Activated B cell treated with CpG ODN at 0.5 μM for 24 hours (primary cell): ENCODE data around the gene CXCL6. TPM values are rescaled to one million over a fixed set of nuclear protein-coding genes. Genes with fewer than 3 reads are reported as not detected.

ENCODE experiments used
- ATAC-seq: fragments of 200-7000 bp; cut with Tn5 transposase; one replicate; pipeline ENCODE4 v1.10.0; 2021; ENCODE audit warnings: low read depth, mild to moderate bottlenecking, moderate library complexity
- CTCF ChIA-PET: fragments of 350-600 bp; sonication (Branson Sonifier 250); formaldehyde crosslinking; loops from one replicate; lab custom pipeline; 2021; ENCODE audit warnings: antibody characterized with exemption; lab: Charles Lee
- POLR2A ChIA-PET: fragments of 350-600 bp; sonication (Branson Sonifier 250); formaldehyde crosslinking; loops from one replicate; lab custom pipeline; 2021; ENCODE audit warnings: antibody characterized with exemption; lab: Charles Lee
- DNase-seq: peaks from one replicate; pipeline ENCODE4 v3.0.0; 2022
- H3K27ac Mint-ChIP-seq: one replicate; pipeline ENCODE4 v1.8.0; 2020; ENCODE audit warnings: mixed read lengths
- H3K27me3 Mint-ChIP-seq: one replicate; pipeline ENCODE4 v1.8.0; 2021; ENCODE audit warnings: mixed read lengths
- H3K36me3 Mint-ChIP-seq: one replicate; pipeline ENCODE4 v1.8.0; 2021; ENCODE audit warnings: low read depth, mixed read lengths
- H3K4me1 Mint-ChIP-seq: one replicate; pipeline ENCODE4 v1.8.0; 2021; ENCODE audit warnings: mixed read lengths
- H3K4me3 Mint-ChIP-seq: one replicate; pipeline ENCODE4 v1.8.0; 2020; ENCODE audit warnings: mild to moderate bottlenecking, mixed read lengths
- H3K9me3 Mint-ChIP-seq: one replicate; pipeline ENCODE4 v1.8.0; 2020; ENCODE audit warnings: mixed read lengths
- intact Hi-C: fragments of 100-400 bp; cut with micrococcal nuclease; formaldehyde crosslinking; loops from one replicate; pipeline ENCODE4 v1.15.1; 2024
- total RNA-seq: library from RNA; stranded (reverse); gene quantifications from 2 replicates; pipeline ENCODE4 v1.2.3, GENCODE V29; 2022
- TF ChIP-seq, protein P1 (sequence below): fragments of 200-600 bp; IDR thresholded peaks from one replicate; pipeline ENCODE4 v1.8.0; 2022; ENCODE audit warnings: antibody characterized with exemption, mild to moderate bottlenecking

Gene CXCL6
- total RNA-seq, 1 donor from 2014 or later, result not detected

- H3K27me3 Mint-ChIP-seq, result peaks cover 23% of the 10 kb centered on the region
- H3K4me3 Mint-ChIP-seq, result no peak overlapping the region
- H3K27ac Mint-ChIP-seq, result no peak overlapping the region
Measured at GRCh38 chr4:73851293-73851692, 14.8 kb downstream of the CXCL6 start.

GRCh38 chr4:73852771-73853170 lies 16.3 kb downstream of the CXCL6 start:
- no peaks in the 10 kb centered on the region for H3K36me3 Mint-ChIP-seq
- intact Hi-C loops, result no loop called here
- H3K4me1 Mint-ChIP-seq, result no peaks in the 10 kb centered on the region
- TF ChIP-seq, protein P1, sequence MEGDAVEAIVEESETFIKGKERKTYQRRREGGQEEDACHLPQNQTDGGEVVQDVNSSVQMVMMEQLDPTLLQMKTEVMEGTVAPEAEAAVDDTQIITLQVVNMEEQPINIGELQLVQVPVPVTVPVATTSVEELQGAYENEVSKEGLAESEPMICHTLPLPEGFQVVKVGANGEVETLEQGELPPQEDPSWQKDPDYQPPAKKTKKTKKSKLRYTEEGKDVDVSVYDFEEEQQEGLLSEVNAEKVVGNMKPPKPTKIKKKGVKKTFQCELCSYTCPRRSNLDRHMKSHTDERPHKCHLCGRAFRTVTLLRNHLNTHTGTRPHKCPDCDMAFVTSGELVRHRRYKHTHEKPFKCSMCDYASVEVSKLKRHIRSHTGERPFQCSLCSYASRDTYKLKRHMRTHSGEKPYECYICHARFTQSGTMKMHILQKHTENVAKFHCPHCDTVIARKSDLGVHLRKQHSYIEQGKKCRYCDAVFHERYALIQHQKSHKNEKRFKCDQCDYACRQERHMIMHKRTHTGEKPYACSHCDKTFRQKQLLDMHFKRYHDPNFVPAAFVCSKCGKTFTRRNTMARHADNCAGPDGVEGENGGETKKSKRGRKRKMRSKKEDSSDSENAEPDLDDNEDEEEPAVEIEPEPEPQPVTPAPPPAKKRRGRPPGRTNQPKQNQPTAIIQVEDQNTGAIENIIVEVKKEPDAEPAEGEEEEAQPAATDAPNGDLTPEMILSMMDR, result no peak
- no peak overlapping the region for H3K27ac Mint-ChIP-seq
- no peak overlapping the region for H3K4me3 Mint-ChIP-seq
- peaks cover 23% of the 10 kb centered on the region for H3K27me3 Mint-ChIP-seq
- H3K9me3 Mint-ChIP-seq, result no peaks in the 10 kb centered on the region
- ChIA-PET CTCF (no interaction called here), POLR2A (no interaction called here)
- DNase-seq, result no peak
- no peak for ATAC-seq

More at GRCh38 chr4:73851293-73851692, 14.8 kb downstream of the CXCL6 start:
- Mint-ChIP-seq H3K9me3 (no peaks in the 10 kb centered on the region), H3K36me3 (no peaks in the 10 kb centered on the region), H3K4me1 (no peaks in the 10 kb centered on the region)
- ChIA-PET POLR2A (no interaction called here), CTCF (no interaction called here)
- ATAC-seq (no peak), DNase-seq (no peak)
- TF ChIP-seq, protein P1, result no peak
- intact Hi-C loops, result no loop called here

DNA sequence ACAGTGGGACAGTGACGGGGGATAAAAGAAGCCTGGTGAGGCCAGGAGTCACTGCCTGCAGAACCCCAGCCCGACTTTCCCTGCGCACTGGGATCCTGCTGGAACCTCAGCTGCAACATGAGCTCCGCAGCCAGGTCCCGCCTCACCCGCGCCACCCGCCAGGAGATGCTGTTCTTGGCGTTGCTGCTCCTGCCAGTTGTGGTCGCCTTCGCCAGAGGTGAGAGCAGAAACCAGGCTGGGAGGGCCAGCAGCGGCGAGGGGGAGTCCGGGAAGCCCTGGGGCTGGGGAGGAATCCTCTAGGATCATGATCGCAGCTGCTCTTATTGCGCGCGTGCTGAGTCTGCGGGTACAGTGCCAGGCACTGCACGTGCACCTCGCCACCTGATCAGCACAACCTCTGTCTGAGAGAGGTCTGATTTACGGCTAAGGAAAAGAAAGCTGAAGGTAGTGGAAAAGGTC lies 16.8 kb downstream of the CXCL6 start, which contains the start of gene PF4V1:
TSS of gene PF4V1 (plus strand) at position 51 of the 459 bp plus-strand sequence. CDS start at position 118, 67 bp downstream.
- CTCF ChIA-PET, result no interaction called here
- no peak within 1 kb of the TSS for H3K4me3 Mint-ChIP-seq
- no peak for ATAC-seq
- H3K9me3 Mint-ChIP-seq, result no peaks in the 10 kb centered on the region
- no peaks in the 10 kb centered on the region for H3K36me3 Mint-ChIP-seq
- intact Hi-C loops, result no loop called here
- peaks cover 18% of the 10 kb centered on the region for H3K27me3 Mint-ChIP-seq
- H3K27ac Mint-ChIP-seq, result no peak within 1 kb of the TSS
- TF ChIP-seq, protein P1, result no peak
- DNase-seq, result no peak
- POLR2A ChIA-PET, result no interaction called here
- H3K4me1 Mint-ChIP-seq, result no peaks in the 10 kb centered on the region

DNA sequence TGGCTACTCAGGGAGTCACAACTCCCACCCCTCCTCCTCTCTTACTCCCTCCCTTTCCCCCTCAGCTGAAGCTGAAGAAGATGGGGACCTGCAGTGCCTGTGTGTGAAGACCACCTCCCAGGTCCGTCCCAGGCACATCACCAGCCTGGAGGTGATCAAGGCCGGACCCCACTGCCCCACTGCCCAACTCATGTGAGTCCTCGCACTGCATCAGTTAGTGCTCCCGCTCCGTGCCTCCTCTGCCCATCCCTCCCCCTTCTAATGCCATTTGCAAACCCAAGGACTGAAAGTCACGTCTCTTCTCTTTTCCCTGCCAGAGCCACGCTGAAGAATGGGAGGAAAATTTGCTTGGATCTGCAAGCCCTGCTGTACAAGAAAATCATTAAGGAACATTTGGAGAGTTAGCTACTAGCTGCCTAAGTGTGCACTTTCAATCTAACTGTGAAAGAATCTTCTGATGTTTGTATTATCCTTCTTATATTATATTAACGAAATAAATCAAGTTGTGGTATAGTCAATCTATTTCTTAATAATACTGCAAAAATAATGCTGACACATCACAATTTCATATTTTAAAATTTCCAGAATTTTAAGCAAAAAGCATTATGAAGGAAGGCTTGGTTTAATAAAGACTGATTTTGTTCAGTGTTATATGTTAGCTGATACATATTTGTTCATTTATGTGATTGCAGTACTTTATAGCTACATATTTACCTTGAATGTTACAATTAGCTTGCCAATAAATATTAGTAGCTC lies 17.4 kb downstream of the CXCL6 start:
- DNase-seq, result no peak
- TF ChIP-seq, protein P1, result no peak
- Mint-ChIP-seq H3K36me3 (no peaks in the 10 kb centered on the region), H3K4me3 (no peak overlapping the region), H3K27me3 (peaks cover 19% of the 10 kb centered on the region), H3K27ac (no peak overlapping the region), H3K4me1 (no peaks in the 10 kb centered on the region), H3K9me3 (no peaks in the 10 kb centered on the region)
- ChIA-PET POLR2A (no interaction called here), CTCF (no interaction called here)
- intact Hi-C loops, result no loop called here
- ATAC-seq, result no peak

DNA sequence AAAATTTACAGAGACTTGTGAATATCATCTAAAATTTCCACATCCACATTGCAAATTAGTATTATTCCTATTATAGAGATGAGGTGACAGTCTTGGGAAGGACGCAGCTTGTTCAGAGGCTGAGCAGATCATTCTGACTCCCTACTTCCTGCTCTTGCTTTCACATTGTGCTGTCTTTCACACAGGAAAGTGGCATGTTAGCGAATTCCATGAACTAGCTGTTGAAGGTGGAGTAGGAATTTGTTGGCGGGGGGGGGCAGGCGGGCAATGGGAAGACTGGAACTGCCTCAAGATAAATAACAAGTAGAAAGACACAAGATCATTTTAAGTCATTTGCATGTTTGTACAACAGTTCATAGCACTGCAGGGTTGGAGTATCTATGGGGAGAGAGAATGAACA lies 18.9 kb downstream of the CXCL6 start:
- TF ChIP-seq, protein P1, result no peak
- intact Hi-C loops, result no loop called here
- Mint-ChIP-seq H3K4me1 (no peaks in the 10 kb centered on the region), H3K4me3 (no peak overlapping the region), H3K27ac (no peak overlapping the region), H3K9me3 (no peaks in the 10 kb centered on the region), H3K36me3 (no peaks in the 10 kb centered on the region), H3K27me3 (peaks cover 21% of the 10 kb centered on the region)
- no peak for DNase-seq
- ChIA-PET CTCF (no interaction called here), POLR2A (no interaction called here)
- no peak for ATAC-seq
